Ishikawa (cell line): ENCODE data around the gene SAMD4B.

Experiments used
- CEBPB ChIP-seq: IDR thresholded peaks from 2 replicates; pipeline ENCODE4 v1.6.1; 2012
- RAD21 ChIP-seq: IDR thresholded peaks from 2 replicates; pipeline ENCODE4 v1.6.1; 2012; ENCODE audit warnings: low read depth
- TAF1 ChIP-seq: IDR thresholded peaks from 2 replicates; pipeline ENCODE4 v1.6.1; 2012; ENCODE audit warnings: low read depth, mild to moderate bottlenecking
- TCF12 ChIP-seq: IDR thresholded peaks from 2 replicates; pipeline ENCODE4 v1.6.1; 2012; ENCODE audit warnings: low read depth
- YY1 ChIP-seq: IDR thresholded peaks from 2 replicates; pipeline ENCODE4 v1.6.1; 2012; ENCODE audit warnings: low read depth
- ZBTB7A ChIP-seq: IDR thresholded peaks from 2 replicates; pipeline ENCODE4 v1.6.1; 2012; ENCODE audit warnings: low read depth
- TF ChIP-seq, protein P1 (sequence below): IDR thresholded peaks from 2 replicates; pipeline ENCODE4 v1.6.1; 2012
- TF ChIP-seq, protein P2 (sequence below): IDR thresholded peaks from 2 replicates; pipeline ENCODE4 v1.6.1; 2012; ENCODE audit warnings: low read depth, mild to moderate bottlenecking

DNA sequence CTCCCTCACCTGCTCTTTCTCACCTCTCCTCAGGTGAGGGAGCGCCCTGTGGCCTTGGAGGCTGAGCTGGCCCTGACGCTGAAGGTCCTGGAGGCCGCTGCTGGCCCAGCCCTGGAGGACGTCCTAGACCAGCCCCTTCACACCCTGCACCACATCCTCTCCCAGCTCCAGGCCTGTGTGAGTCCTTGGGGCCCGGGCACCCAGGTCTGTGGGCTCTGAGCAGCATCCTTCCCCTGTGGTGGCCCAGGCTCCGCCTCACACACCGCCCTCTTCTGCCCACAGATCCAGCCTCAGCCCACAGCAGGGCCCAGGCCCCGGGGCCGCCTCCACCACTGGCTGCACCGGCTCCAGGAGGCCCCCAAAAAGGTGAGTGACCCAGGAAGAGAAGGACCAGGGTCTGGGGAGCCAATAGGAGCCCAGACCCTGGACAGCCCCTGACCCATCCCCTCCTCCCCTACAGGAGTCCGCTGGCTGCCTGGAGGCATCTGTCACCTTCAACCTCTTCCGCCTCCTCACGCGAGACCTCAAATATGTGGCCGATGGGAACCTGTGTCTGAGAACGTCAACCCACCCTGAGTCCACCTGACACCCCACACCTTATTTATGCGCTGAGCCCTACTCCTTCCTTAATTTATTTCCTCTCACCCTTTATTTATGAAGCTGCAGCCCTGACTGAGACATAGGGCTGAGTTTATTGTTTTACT lies 44.1 kb upstream of the SAMD4B start:
- no peak for TF ChIP-seq ZBTB7A
- TF ChIP-seq, protein P1, sequence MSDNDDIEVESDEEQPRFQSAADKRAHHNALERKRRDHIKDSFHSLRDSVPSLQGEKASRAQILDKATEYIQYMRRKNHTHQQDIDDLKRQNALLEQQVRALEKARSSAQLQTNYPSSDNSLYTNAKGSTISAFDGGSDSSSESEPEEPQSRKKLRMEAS, result no peak
- TF ChIP-seq, protein P2, sequence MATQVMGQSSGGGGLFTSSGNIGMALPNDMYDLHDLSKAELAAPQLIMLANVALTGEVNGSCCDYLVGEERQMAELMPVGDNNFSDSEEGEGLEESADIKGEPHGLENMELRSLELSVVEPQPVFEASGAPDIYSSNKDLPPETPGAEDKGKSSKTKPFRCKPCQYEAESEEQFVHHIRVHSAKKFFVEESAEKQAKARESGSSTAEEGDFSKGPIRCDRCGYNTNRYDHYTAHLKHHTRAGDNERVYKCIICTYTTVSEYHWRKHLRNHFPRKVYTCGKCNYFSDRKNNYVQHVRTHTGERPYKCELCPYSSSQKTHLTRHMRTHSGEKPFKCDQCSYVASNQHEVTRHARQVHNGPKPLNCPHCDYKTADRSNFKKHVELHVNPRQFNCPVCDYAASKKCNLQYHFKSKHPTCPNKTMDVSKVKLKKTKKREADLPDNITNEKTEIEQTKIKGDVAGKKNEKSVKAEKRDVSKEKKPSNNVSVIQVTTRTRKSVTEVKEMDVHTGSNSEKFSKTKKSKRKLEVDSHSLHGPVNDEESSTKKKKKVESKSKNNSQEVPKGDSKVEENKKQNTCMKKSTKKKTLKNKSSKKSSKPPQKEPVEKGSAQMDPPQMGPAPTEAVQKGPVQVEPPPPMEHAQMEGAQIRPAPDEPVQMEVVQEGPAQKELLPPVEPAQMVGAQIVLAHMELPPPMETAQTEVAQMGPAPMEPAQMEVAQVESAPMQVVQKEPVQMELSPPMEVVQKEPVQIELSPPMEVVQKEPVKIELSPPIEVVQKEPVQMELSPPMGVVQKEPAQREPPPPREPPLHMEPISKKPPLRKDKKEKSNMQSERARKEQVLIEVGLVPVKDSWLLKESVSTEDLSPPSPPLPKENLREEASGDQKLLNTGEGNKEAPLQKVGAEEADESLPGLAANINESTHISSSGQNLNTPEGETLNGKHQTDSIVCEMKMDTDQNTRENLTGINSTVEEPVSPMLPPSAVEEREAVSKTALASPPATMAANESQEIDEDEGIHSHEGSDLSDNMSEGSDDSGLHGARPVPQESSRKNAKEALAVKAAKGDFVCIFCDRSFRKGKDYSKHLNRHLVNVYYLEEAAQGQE, result no peak
- no peak for TF ChIP-seq TAF1
- TF ChIP-seq CEBPB, result no peak
- no peak for TF ChIP-seq YY1
- TF ChIP-seq TCF12, result no peak
- no peak for TF ChIP-seq RAD21
